ENCODE results near the gene MYOM3. TPM values are rescaled to one million over a fixed set of nuclear protein-coding genes. Genes with fewer than 3 reads are reported as not detected.

MYOM3 gene
- total RNA-seq, 1 donor from 2014 or later, result 8.1 TPM

DNA sequence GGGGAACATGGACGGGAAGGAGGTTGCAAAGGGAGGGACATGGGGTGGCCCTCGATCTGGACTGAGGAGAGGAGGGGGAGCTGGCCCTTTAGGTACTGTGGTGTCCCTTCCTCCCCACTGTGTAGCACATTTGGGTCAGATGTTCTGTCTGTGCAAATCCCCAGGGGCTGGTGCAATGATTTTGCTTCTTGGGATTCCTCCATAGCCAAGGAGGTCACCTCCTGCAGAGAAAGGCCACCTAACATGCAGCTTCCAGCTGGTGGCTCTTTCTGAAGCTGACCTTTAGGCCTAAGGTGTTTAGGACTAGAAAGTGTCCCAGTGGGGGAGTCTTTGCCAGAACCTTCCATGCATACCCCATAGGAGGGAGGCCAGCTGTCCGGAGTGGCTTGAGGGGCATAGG, 9.0 kb upstream of the MYOM3 start:
- TF ChIP-seq, protein P1, sequence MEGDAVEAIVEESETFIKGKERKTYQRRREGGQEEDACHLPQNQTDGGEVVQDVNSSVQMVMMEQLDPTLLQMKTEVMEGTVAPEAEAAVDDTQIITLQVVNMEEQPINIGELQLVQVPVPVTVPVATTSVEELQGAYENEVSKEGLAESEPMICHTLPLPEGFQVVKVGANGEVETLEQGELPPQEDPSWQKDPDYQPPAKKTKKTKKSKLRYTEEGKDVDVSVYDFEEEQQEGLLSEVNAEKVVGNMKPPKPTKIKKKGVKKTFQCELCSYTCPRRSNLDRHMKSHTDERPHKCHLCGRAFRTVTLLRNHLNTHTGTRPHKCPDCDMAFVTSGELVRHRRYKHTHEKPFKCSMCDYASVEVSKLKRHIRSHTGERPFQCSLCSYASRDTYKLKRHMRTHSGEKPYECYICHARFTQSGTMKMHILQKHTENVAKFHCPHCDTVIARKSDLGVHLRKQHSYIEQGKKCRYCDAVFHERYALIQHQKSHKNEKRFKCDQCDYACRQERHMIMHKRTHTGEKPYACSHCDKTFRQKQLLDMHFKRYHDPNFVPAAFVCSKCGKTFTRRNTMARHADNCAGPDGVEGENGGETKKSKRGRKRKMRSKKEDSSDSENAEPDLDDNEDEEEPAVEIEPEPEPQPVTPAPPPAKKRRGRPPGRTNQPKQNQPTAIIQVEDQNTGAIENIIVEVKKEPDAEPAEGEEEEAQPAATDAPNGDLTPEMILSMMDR (IDR thresholded peaks at IDR 0.05; ENCODE audit: insufficient read depth, low read length, poor library complexity, severe bottlenecking), result no peak
- H3K36me3 ChIP-seq (ENCODE audit: control insufficient read depth, insufficient read depth, low read length), result no peaks in the 10 kb centered on the region
- H3K27me3 ChIP-seq (ENCODE audit: control insufficient read depth, insufficient read depth, low read length), result no peaks in the 10 kb centered on the region
- DNase-seq (ENCODE audit: low read depth), result no peak
- H3K4me3 ChIP-seq (ENCODE audit: low read depth, low read length), result no peak overlapping the region

DNA sequence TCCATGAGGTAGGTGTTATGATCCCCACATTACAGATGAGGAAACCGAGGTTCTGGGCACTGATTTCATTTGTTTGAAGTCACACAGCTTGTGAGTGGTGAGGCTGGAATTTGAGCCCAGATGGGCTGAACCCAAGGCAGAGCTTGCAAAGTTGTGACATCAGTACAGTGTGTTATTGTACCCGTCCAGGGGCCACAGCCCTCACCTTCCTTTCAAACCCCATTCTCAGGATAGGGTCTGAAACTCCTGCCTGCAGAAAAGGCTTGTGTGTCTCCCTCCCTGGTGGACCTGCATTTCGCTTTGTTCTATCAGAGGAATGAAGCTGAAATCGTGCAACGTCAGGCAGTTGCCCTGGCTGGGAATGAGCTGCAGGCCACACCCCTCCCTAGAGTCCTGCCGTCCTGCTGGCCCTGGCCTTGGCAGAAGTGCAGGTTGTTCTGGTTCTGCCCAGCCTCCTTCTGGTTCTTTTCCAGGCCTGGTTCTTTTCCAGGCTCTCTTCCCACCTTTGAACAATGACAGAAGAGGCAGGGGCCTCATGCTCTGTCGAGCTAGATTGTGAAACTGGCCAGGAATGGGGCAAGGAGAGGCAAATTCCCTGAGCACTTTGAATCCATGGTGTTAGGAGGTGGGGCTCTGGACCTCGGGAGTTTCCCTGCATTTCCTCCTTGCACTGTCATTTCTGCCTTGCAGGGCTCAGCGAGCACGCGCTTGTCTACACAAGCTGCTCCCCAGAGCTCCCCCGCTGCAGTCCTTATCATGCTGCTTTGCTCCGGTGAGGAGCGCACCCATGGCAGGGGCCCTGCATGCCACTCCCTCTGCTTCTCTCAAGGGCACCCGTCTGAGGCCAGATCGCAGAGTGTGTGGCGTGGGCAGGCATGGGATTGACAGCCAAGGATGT, 8.2 kb upstream of the MYOM3 start:
- no peaks in the 10 kb centered on the region for H3K27me3 ChIP-seq (ENCODE audit: control insufficient read depth, insufficient read depth, low read length)
- peak; percentile 41 for DNase-seq (ENCODE audit: low read depth)
- no peaks in the 10 kb centered on the region for H3K36me3 ChIP-seq (ENCODE audit: control insufficient read depth, insufficient read depth, low read length)
- TF ChIP-seq, protein P1 (IDR thresholded peaks at IDR 0.05; ENCODE audit: insufficient read depth, low read length, poor library complexity, severe bottlenecking), result no peak
- no peak overlapping the region for H3K4me3 ChIP-seq (ENCODE audit: low read depth, low read length)

DNA sequence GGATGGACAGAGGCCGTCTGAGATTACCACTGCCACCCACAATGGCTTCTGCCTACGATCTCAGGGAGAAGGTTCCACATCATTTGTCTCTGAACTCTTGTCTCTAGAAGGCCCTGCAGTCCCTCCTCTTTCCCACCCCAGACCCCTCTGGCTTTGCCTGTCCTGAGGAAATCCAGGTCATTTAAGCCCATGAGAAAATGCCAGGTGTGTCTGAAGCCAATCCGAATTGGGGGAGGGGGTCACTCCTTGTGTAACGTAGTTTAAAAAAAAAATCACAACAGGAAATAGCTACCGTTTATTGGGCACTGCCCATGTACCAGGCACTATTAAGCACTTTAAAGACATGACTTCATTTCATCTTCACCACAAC, 7.5 kb upstream of the MYOM3 start:
- no peak for DNase-seq (ENCODE audit: low read depth)
- Histone ChIP-seq H3K27me3 (ENCODE audit: control insufficient read depth, insufficient read depth, low read length) (no peaks in the 10 kb centered on the region), H3K36me3 (ENCODE audit: control insufficient read depth, insufficient read depth, low read length) (no peaks in the 10 kb centered on the region), H3K4me3 (ENCODE audit: low read depth, low read length) (no peak overlapping the region)
- TF ChIP-seq, protein P1 (IDR thresholded peaks at IDR 0.05; ENCODE audit: insufficient read depth, low read length, poor library complexity, severe bottlenecking), result no peak

DNA sequence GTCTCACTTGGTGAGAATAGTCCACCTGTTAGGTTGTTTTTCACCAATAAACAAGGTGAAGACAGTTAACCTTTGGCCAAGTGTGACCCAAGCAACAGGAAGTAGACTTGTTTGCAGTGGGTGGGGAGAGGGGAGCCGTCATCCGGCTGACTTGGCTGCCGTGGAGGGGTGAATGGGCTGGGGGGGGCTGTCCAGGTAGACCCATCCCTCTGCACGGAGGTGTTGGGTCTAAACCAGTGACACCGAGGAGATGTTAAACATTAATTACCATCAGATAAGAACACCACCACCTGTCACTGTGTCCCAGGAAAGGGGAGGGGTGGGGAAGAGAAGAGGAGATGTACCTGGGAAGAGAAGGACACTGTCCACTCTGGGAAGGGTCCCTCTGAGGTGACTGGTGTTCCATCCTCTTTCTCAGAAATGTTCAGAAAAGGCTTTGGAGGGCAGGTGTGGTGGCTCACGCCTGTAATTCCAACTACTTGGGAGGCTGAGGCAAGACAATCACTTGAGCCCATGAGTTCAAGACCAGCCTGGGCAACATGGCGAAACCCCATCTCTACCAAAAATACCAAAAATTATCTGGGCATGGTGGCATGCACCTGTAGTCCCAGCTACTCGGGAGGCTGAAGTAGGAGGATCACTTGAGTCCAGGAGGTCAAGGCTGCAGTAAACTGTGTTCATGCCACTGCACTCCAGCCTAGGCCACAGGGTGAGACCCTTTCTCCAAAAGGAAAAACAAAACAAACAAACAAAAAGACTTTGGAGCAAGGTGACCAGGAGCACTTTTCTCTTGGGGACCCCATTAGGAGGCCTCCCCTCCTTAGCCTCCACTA, 6.7 kb upstream of the MYOM3 start:
- DNase-seq (ENCODE audit: low read depth), result no peak
- H3K36me3 ChIP-seq (ENCODE audit: control insufficient read depth, insufficient read depth, low read length), result no peaks in the 10 kb centered on the region
- peaks cover 3% of the 10 kb centered on the region for H3K27me3 ChIP-seq (ENCODE audit: control insufficient read depth, insufficient read depth, low read length)
- H3K4me3 ChIP-seq (ENCODE audit: low read depth, low read length), result no peak overlapping the region
- TF ChIP-seq, protein P1 (IDR thresholded peaks at IDR 0.05; ENCODE audit: insufficient read depth, low read length, poor library complexity, severe bottlenecking), result no peak

DNA sequence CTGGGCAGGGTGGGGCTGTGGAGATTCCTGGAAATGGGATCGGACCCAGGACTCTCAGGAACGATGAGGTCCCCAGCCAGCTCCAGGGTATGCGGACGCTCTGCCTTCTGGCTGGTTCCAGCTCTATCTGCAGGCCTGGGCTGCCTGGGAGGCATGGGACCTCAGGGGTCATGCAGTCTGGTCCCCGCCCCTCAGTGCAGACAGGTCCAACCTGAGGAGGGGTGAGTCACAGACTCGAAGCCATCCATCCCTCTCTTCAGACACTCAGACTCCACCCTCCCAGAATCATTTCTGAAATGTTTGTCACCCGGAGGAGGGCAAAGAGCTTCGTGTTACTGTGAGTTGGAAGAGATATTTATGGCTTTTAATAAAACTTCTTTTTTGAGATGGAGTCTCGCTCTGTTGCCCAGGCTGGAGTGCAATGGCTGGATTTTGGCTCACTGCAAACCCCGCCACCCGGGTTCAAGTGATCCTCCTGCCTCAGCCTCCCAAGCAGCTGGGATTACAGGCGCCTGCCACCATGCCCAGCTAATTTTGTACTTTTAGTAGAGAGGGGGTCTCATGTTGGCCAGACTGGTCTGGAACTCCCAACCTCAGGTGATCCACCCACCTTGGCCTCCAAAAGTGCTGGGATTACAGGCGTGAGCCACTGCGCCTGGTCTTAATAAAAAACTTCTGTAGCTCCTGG, 5.9 kb upstream of the MYOM3 start:
- Histone ChIP-seq H3K4me3 (ENCODE audit: low read depth, low read length) (no peak overlapping the region), H3K27me3 (ENCODE audit: control insufficient read depth, insufficient read depth, low read length) (peaks cover 5% of the 10 kb centered on the region), H3K36me3 (ENCODE audit: control insufficient read depth, insufficient read depth, low read length) (no peaks in the 10 kb centered on the region)
- TF ChIP-seq, protein P1 (IDR thresholded peaks at IDR 0.05; ENCODE audit: insufficient read depth, low read length, poor library complexity, severe bottlenecking), result no peak
- DNase-seq (ENCODE audit: low read depth), result peak; percentile 44

All from kidney epithelial cell (primary cell).